HG03432 (cell line): ENCODE measurements around the gene VMAC.
"Not testable (repeated sequence)": the region's sequence is repeated elsewhere in the genome, so short reads cannot be mapped to it uniquely, and the experiment has no call there.

Source experiments
- ATAC-seq: cut with Tn5 transposase; IDR thresholded peaks from one replicate; pipeline ENCODE4 v1.9.1; 2021; ENCODE audit warnings: mild to moderate bottlenecking, moderate library complexity; ENCODE audit not compliant: unreplicated experiment

Gene VMAC

GRCh38 chr19:5883157-5883873 is 21.4 kb upstream of the VMAC start:
- not testable (repeated sequence) for ATAC-seq

- ATAC-seq: not testable (repeated sequence)
Measured at GRCh38 chr19:5884065-5884811, 20.4 kb upstream of the VMAC start.

GRCh38 chr19:5889288-5889971 is 15.2 kb upstream of the VMAC start:
- no peak for ATAC-seq

- no peak for ATAC-seq
Measured at GRCh38 chr19:5890099-5890498, 14.6 kb upstream of the VMAC start.

- no peak for ATAC-seq
Measured at GRCh38 chr19:5891572-5891937, 13.1 kb upstream of the VMAC start.

- ATAC-seq: no peak
Measured at GRCh38 chr19:5891938-5892771, 12.5 kb upstream of the VMAC start.

- no peak for ATAC-seq
Measured at GRCh38 chr19:5892772-5893275, 11.8 kb upstream of the VMAC start.

GRCh38 chr19:5893296-5893903 is 11.3 kb upstream of the VMAC start:
- ATAC-seq: no peak

- ATAC-seq: no peak
Measured at GRCh38 chr19:5893907-5894703, 10.6 kb upstream of the VMAC start.

- no peak for ATAC-seq
Measured at GRCh38 chr19:5894704-5895349, 9.8 kb upstream of the VMAC start.

- no peak for ATAC-seq
Measured at GRCh38 chr19:5895409-5895808, 9.3 kb upstream of the VMAC start.

- ATAC-seq: no peak
Measured at GRCh38 chr19:5895890-5896289, 8.8 kb upstream of the VMAC start.

- ATAC-seq: no peak
Measured at GRCh38 chr19:5896365-5897076, 8.2 kb upstream of the VMAC start.

GRCh38 chr19:5897189-5897969 is 7.3 kb upstream of the VMAC start:
- no peak for ATAC-seq

GRCh38 chr19:5899728-5900526 is 4.7 kb upstream of the VMAC start:
- ATAC-seq: no peak

GRCh38 chr19:5900976-5901375 is 3.7 kb upstream of the VMAC start:
- ATAC-seq: no peak

- no peak for ATAC-seq
Measured at GRCh38 chr19:5903056-5903623, 1.5 kb upstream of the VMAC start.
